ENCODE measurements around the gene GALM. TPM values are rescaled to one million over a fixed set of nuclear protein-coding genes. Genes with fewer than 3 reads are reported as not detected.

GALM gene
- total RNA-seq, 1 experiment from 2014 or later: 10.0 TPM

DNA sequence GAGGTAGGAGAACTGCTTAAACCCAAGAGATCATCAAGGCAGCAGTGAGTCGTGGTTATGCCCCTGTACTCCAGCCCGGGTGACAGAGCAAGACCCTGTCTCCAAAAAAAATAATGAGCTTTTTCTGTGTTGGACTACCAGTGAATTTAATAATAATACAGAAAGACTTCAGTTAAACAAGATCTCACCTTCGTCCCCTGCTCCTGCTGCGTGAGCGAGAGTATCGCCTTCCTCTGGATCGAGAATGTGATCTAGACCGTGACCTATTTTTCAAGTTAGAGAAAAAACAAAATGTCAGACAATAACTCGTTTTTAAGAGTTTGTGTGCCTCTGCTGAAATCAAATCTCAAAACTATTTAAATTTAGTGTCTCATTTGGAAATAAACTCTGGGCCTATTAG is 82.5 kb downstream of the GALM start:
- Mint-ChIP-seq H3K27ac (peak overlapping the region in 2 of 3 experiments; percentile 28 to 95; a peak in 3 of 7 replicates), H3K4me1 (peaks cover 44% of the 10 kb centered on the region in 2 experiments)

More for the DNA sequence above, 82.5 kb downstream of the GALM start:
- Mint-ChIP-seq H3K27me3 (ENCODE audit: low read depth) (peaks cover 5% of the 10 kb centered on the region), H3K36me3 (ENCODE audit: insufficient read depth in 1 of 3, low read depth in 3 of 3) (peaks cover 70 to 79% (median 76%) of the 10 kb centered on the region in 3 experiments), H3K4me3 (peak overlapping the region; percentile 70 to 100), H3K9me3 (peaks cover 3 to 6% of the 10 kb centered on the region in 2 experiments; a peak in 4 of 5 replicates)
- Histone ChIP-seq H3K14ac (ENCODE audit: insufficient read depth, low read length) (no peak overlapping the region), H3K9me3 (ENCODE audit: control insufficient read depth, low read depth, low read length) (no peaks in the 10 kb centered on the region), H4K8ac (replicated peaks; ENCODE audit: insufficient read length, low read depth, low read length) (no peak overlapping the region), H4K5ac (ENCODE audit: insufficient read length, low read depth, low read length) (no peak overlapping the region), H2BK12ac (ENCODE audit: insufficient read length, low read depth, low read length) (no peak overlapping the region), H2BK15ac (ENCODE audit: low read depth, low read length) (no peak overlapping the region), H3K4me1 (ENCODE audit: insufficient read depth, low read length) (no peaks in the 10 kb centered on the region), H4K91ac (ENCODE audit: insufficient read length, low read depth, low read length) (no peak overlapping the region), H2BK120ac (ENCODE audit: low read depth, low read length, poor library complexity, severe bottlenecking) (no peak overlapping the region), H4K20me1 (ENCODE audit: control insufficient read depth, insufficient read depth, insufficient read length) (no peaks in the 10 kb centered on the region), H3K9ac (ENCODE audit: extremely low read depth, insufficient read length, low read length) (peak overlapping the region; percentile 23), H3K79me1 (ENCODE audit: insufficient read depth, low read depth, low read length, poor library complexity, severe bottlenecking) (no peaks in the 10 kb centered on the region), H3K27ac (ENCODE audit: insufficient read length, low read depth, low read length) (no peak overlapping the region), H3K18ac (ENCODE audit: insufficient read length, low read depth, low read length) (no peak overlapping the region), H2BK20ac (ENCODE audit: low read depth, low read length, poor library complexity, severe bottlenecking) (no peak overlapping the region), H3K4me2 (ENCODE audit: insufficient read depth, insufficient read length, low read length) (peak overlapping the region; percentile 63), H2AFZ (ENCODE audit: low read length) (no peak overlapping the region), H3K79me2 (ENCODE audit: insufficient read depth, low read length) (peaks cover 20% of the 10 kb centered on the region), H3K56ac (ENCODE audit: insufficient read length, low read depth, low read length) (no peak overlapping the region), H3T11ph (ENCODE audit: low read length) (no peak overlapping the region), H3K23me2 (ENCODE audit: insufficient read length, low read depth, low read length, poor library complexity, severe bottlenecking) (peaks cover 5% of the 10 kb centered on the region), H3K23ac (ENCODE audit: insufficient read length, low read depth, low read length) (no peak overlapping the region), H3K4ac (ENCODE audit: low read depth, low read length) (no peak overlapping the region), H2AK5ac (ENCODE audit: insufficient read length, low read length) (no peak overlapping the region), H3K27me3 (ENCODE audit: insufficient read depth, low read length) (no peaks in the 10 kb centered on the region), H2BK5ac (ENCODE audit: insufficient read length, low read length) (no peak overlapping the region)
- WGBS (ENCODE audit: extremely low coverage, insufficient read length, low lambda C conversion rate): no CpG with 5 or more reads among the region's 9 CpGs
- TF ChIP-seq CTCF (conservative IDR thresholded peaks at IDR 0.05): no peak
- no peak for DNase-seq

All from H9 (cell line).